DMS 273 (cell line): ENCODE data around the gene UBR1.
"Not testable (repeated sequence)": the region's sequence is repeated elsewhere in the genome, so short reads cannot be mapped to it uniquely, and the experiment has no call there.

Experiments used
- DNase-seq: peaks from one replicate; lab custom pipeline; 2025; ENCODE audit not compliant: unreplicated experiment; lab: John Stamatoyannopoulos, UW

UBR1 gene

GRCh38 chr15:43105778-43106485 lies at the start of gene UBR1:
UBR1 (minus strand) TSS chr15:43106038; CDS start chr15:43106022, 16 bp downstream.
- DNase-seq, result peak; percentile 94

DNA sequence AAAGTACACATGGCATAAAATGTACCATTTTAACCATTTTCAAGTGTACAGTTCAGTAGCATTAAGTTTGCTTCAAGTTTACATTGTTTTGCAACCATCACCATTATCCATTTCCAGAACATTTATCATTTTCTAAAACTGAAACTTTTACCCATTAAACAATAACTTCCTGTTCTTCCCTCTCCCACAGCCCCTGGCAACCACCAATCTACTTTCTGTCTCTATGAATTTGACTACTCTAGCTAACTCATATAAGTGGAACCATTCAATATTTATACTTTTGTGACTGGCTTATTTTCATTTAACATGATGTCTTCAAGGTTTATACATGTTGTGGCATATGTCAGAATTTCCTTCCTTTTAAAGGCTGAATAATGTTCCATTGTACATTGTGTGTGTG lies 47.4 kb upstream of the UBR1 start:
- DNase-seq, result no peak

DNA sequence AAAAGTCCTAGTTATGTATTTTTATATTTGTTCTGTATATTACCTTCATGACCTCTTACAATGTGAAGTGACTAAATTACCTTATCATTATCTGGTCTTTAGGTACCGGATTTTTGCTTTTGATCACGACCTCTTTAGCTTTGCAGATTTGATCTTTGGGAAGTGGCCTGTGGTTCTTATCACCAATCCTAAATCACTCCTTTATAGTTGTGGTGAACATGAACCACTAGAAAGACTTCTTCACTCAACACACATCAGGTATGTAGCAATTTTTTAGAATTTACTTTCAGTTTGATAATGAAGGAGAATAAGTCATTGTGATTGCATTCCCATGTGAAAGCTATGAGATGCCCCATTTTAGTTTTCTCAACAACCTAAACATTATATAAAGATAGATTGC lies 45.9 kb upstream of the UBR1 start:
- no peak for DNase-seq

DNA sequence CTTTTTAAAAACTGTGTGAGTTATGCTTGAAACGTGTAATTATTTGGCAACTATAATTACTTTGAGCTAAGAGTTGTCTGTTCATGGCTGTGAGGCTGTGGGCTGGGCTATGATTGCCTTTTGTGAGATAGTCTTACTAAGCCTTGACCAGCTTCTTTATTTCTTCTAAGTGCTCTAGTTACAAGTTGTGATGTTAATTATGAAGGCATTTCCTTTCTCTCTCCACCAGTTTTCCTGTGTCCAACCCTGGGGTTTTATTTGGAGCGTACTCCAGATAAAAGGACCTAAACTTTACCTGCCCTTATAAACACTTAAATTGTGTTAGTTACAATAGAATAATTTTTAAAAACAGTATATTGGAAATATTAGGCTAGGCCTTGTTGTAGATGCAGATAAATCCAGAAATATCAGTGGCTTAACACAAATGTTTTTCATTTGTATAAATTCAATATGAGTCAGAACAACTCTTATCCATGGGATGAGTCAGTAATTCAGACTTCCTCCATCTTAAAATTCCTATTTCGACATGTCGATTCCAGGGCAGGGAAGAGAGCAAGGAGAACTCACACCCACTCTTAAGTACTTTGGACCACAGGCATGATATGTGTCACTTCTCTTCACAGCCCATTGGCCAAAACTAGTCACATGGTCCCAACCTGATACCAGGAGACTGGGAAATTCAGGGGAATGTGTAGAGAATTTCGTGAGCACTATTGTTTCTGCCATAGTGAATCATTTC lies 44.5 kb upstream of the UBR1 start:
- no peak for DNase-seq

DNA sequence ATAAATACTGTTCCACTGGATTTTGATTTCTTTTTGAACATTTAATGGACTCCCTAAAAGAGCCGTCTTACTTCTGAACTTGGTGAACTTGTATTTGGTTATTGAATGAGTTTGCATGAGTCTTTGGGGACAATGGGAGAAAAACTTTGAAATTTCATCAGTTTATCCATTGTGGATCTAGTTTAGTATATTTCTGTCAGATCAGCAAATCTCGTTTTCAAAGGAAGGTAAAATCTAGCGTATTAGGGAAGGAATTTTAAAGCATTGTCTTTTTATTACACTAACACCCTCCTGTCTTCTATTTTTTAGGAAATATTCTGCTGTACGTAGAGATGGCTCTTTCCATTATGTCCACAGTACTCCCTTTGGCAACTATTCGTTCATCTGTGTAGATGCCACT lies 40.3 kb upstream of the UBR1 start:
- DNase-seq, result no peak

- no peak for DNase-seq
Observed at GRCh38 chr15:43144512-43144911, 38.7 kb upstream of the UBR1 start.

DNA sequence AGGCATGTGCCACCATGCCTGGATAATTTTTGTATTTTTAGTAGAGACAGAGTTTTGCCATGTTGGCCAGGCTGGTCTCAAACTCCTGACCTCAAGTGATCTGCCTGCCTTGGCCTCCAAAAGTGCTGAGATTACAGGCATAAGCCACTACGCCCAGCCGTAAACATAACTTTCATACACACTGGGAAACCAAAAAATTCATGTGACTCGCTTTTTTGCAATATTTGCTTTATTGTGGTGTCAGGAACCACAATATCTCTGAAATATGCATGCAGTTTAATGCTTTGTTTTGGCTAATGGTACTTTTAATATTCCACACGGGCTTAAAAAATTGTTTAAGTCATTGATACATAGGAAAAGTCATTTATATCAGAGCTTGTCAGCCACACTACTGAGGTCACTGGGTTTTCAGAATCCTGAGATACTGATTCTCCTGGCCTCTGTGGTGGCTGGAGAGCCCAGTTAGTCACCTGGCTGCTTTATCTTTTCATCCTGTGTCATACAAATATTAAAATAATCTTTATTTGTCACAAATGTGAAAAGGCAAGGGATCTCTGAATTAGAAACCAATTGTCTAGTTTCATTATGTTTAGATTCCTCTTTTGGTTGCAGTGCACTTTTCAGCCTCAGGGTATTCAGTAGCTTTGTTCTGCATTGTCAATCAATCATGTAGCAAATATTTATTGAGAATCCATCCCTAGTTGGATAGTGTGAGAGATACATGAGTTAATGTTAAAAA lies 37.5 kb upstream of the UBR1 start:
- DNase-seq, result no peak

DNA sequence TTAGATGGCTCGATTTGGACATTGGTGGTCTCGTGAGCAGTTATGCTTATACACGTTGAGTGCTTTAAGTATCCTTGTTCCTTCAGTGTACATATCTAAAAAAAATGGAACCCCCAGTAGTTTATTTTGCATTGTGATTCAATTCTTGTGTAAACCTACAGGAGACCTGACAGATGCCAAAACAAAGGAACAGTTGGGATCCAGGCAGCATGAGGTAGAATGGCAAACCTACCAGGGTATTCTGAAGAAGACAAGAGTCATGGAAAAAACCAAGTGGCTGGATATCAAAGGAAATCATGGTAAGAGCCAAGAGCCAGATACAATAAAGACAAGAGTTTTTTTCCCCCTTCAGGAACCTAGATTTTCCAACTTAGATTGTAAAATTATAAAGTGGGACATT lies 29.5 kb upstream of the UBR1 start:
- peak; percentile 21 for DNase-seq

DNA sequence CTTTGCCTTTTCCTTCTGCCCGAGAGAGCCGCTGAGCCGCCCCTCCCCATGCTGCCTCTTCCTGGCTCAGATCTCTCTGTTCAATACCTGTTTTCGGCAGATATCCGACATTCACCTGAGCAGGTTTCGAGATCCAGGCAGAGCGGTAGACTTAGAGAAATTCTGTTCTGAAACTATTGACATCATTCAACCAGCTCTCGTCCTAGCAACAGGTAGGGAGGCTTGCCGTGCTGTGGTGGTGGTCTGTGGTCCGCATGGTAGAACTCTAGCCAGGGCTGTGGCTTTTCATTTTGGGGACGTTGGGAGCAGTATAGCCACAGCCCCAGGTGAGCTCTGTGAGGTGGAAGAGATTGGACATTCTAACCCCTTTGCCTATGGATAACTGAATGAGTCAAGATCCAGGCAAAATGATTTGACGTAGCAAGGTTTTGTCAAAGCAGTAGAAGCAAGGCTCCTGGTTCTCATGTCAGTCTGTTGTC lies 28.4 kb upstream of the UBR1 start:
- DNase-seq, result no peak

DNA sequence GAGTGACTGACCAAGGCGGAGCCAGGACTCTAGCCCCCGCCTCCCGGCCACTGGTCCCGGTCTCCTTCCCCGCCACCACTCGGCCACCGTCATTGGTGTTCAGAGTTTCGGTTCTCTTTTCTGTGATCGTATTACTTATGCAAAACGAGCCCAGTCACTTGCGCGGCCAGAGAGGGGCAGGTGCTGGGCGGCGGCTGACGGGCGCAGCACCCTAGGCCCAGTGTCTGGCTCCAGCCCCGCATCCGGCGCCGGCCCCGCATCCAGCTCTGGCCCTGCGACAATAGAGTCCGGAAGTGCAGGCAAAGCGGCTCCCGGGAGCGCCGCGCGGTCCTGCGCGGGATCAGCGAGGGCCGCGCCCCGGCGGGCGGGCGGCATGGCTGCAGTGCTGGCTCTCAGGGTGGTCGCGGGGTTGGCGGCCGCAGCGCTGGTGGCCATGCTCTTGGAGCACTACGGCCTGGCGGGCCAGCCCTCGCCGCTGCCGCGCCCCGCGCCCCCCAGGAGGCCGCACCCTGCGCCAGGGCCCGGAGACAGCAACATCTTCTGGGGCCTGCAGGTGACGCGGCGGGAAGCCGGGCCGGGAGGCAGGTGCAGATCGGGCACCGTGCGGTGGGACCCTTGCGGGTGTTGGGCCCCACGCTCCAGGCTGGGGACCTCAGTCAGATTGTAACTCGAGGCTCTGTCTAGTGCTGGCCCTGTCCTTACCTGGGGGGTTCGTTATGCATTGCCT lies 27.8 kb upstream of the UBR1 start, which contains the start of gene TMEM62:
Gene TMEM62 (plus strand): TSS at position 157 of the 727 bp plus-strand sequence. CDS start 217 bp downstream, at position 374.
- peak; percentile 64 for DNase-seq

DNA sequence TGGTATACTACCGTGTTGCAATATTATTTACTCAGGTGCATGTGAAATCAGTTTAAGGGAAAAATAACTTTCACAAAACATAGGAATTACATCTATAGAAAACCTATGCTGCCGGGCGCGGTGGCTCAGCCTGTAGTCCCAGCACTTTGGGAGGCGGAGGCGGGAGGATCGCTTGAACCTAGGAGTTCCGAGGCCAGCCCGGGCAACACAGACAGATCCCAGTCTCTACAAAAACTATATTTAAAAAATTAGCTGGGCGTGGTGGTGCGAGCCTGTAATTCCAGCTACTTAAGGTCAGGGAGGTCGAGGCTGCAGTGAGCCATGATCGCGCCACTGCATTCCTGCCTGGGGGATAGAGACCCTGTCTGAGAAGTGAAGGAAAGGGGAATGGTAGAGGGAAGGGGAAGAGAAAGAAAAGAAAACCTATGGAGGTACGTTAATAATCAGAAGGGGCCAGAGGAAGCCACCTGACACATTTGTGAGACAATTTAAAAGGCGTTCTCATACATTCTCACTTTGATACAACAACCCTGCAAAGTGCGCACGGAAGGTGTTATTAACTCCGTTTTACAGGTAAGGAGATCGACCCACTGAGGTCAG lies 27.1 kb upstream of the UBR1 start:
- no peak for DNase-seq

- DNase-seq, result no peak
Observed at GRCh38 chr15:43128980-43129335, 23.1 kb upstream of the UBR1 start.

- not testable (repeated sequence) for DNase-seq
Observed at GRCh38 chr15:43128174-43128979, 22.5 kb upstream of the UBR1 start.

- DNase-seq, result no peak
Observed at GRCh38 chr15:43127752-43128151, 21.9 kb upstream of the UBR1 start.

- no peak for DNase-seq
Observed at GRCh38 chr15:43126356-43126755, 20.5 kb upstream of the UBR1 start.

GRCh38 chr15:43125100-43125661 lies 19.3 kb upstream of the UBR1 start:
- DNase-seq, result no peak

DNA sequence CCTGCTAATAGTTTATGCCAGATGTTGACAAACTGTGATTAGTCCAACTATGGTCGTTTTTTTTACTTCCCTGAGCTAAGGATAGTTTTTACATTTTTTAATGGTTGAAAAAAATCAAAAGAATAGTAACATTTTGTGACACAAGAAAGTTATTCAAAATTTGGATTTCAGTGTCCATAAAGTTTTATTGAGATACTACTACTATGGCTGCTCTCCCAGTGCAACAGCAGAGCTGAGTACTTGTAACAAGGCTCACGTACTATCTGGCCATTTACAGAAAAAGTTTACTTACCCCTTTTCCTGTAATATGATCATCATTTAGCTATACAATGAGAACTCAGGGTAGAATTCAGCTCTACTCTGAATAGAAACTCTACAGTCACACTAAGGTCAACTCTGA lies 16.0 kb upstream of the UBR1 start:
- no peak for DNase-seq

GRCh38 chr15:43118829-43119228 lies 13.0 kb upstream of the UBR1 start:
- DNase-seq, result no peak

DNA sequence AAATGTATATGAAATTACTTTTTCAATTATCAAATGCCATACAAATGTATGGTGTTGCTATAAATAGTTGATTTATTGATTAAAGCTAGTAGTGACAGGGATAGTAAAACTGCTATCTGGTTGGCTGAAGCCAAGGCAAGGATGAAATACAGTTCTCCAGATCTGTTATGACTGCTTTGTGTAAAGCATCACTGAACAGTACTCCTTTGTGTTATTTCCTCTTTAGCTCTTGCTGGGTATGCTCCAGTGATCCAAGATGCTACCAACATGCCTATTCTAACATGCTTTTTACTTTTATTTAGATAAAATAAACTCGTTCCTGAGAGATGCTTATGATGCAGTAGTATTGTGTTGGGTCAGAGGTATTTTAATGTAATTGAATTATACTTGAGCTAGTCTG lies 12.4 kb upstream of the UBR1 start:
- DNase-seq, result no peak

DNA sequence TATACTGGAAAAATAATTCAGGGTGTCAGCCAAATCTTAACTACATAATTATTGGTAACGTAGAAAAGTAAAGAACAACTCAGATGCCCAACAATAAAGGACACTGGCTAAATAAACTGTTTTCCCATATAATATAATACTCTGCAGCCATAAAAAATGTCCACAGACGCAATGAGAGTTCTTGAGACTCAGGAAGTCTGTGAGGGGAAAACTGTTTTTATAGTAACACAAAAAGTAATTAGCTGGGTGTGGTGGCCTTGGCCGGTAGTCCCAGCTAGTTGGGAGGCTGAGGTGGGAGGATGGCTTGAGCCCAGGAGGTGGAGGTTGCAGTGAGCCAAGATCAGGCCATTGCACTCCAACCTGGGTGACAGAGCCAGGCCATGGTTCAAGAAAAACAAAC lies 5.5 kb upstream of the UBR1 start:
- no peak for DNase-seq
